Measurements from ENCODE around the gene OR10D3. TPM values are rescaled to one million over a fixed set of nuclear protein-coding genes. Genes with fewer than 3 reads are reported as not detected.

Gene OR10D3
- total RNA-seq, 1 experiment from 2014 or later: not detected

DNA sequence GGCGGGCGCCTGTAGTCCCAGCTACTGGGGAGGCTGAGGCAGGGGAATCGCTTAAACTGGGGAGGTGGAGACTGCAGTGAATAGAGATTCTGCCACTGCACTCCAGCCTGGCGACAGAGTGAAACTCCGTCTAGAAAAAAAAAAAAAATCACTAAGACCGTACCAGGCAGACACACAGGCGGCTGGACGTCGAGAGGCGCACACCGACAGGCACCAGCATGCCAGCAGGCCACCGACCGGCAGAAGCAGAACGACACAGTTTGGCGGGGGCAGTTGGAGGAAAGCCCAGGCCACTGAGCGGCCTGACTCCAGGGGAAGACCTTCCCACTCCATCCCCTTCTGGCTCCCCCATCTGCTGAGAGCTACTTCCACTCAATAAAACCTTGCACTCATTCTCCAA lies 17.5 kb downstream of the OR10D3 start:
- TF ChIP-seq, protein P1, sequence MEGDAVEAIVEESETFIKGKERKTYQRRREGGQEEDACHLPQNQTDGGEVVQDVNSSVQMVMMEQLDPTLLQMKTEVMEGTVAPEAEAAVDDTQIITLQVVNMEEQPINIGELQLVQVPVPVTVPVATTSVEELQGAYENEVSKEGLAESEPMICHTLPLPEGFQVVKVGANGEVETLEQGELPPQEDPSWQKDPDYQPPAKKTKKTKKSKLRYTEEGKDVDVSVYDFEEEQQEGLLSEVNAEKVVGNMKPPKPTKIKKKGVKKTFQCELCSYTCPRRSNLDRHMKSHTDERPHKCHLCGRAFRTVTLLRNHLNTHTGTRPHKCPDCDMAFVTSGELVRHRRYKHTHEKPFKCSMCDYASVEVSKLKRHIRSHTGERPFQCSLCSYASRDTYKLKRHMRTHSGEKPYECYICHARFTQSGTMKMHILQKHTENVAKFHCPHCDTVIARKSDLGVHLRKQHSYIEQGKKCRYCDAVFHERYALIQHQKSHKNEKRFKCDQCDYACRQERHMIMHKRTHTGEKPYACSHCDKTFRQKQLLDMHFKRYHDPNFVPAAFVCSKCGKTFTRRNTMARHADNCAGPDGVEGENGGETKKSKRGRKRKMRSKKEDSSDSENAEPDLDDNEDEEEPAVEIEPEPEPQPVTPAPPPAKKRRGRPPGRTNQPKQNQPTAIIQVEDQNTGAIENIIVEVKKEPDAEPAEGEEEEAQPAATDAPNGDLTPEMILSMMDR (IDR thresholded peaks at IDR 0.05; ENCODE audit: unreplicated experiment): no peak
- H3K27me3 Mint-ChIP-seq (ENCODE audit: unreplicated experiment): no peaks in the 10 kb centered on the region
- no TSS peak for BruUV-seq (replicated peaks)
- H3K27ac Mint-ChIP-seq (ENCODE audit: unreplicated experiment): no peak overlapping the region
- CTCF ChIA-PET: no interaction called here
- H3K4me3 Mint-ChIP-seq (ENCODE audit: low read depth, unreplicated experiment): no peak overlapping the region
- no peaks in the 10 kb centered on the region for H3K4me1 Mint-ChIP-seq (ENCODE audit: low read depth, unreplicated experiment)
- H3K9me3 Mint-ChIP-seq (ENCODE audit: low read depth, unreplicated experiment): no peaks in the 10 kb centered on the region
- H3K36me3 Mint-ChIP-seq (ENCODE audit: insufficient read depth, unreplicated experiment): no peaks in the 10 kb centered on the region
- intact Hi-C loops (cut with micrococcal nuclease; ENCODE audit: unreplicated experiment): no loop called here
- no peak for DNase-seq

- no TSS peak for BruUV-seq (replicated peaks)
- no peak for DNase-seq
- Mint-ChIP-seq H3K27ac (ENCODE audit: unreplicated experiment) (no peak overlapping the region), H3K9me3 (ENCODE audit: low read depth, unreplicated experiment) (no peaks in the 10 kb centered on the region), H3K27me3 (ENCODE audit: unreplicated experiment) (no peaks in the 10 kb centered on the region), H3K36me3 (ENCODE audit: insufficient read depth, unreplicated experiment) (no peaks in the 10 kb centered on the region), H3K4me3 (ENCODE audit: low read depth, unreplicated experiment) (no peak overlapping the region), H3K4me1 (ENCODE audit: low read depth, unreplicated experiment) (no peaks in the 10 kb centered on the region)
- intact Hi-C loops (cut with micrococcal nuclease; ENCODE audit: unreplicated experiment): no loop called here
- TF ChIP-seq, protein P1 (IDR thresholded peaks at IDR 0.05; ENCODE audit: unreplicated experiment): no peak
- CTCF ChIA-PET: no interaction called here
These were observed 19.8 kb downstream of the OR10D3 start for GRCh38 chr11:124202951-124203350.

DNA sequence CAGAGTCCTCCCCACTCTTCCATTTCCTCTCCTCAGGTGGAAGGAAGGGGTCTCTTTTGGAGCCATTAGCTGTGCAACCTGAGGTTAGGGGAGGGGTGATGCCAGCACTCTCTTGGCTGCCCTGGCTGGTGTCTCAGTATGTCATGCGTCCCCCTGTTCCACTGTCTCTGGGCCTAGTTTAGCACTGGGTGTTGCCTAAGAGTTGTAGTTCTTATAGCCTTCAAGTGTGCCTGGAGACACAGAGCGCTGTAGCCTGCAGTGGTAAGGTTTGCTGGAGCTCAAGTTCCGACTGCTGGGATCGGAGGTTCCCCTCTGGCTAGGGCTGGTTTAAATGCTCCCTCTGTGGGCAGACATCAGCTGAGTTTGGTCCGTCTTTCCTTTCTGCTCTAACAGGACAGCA lies 20.9 kb downstream of the OR10D3 start:
- TF ChIP-seq, protein P1 (IDR thresholded peaks at IDR 0.05; ENCODE audit: unreplicated experiment): no peak
- BruUV-seq (replicated peaks): no TSS peak
- H3K27ac Mint-ChIP-seq (ENCODE audit: unreplicated experiment): no peak overlapping the region
- no peak overlapping the region for H3K4me3 Mint-ChIP-seq (ENCODE audit: low read depth, unreplicated experiment)
- H3K4me1 Mint-ChIP-seq (ENCODE audit: low read depth, unreplicated experiment): no peaks in the 10 kb centered on the region
- DNase-seq: no peak
- intact Hi-C loops (cut with micrococcal nuclease; ENCODE audit: unreplicated experiment): no loop called here
- H3K27me3 Mint-ChIP-seq (ENCODE audit: unreplicated experiment): no peaks in the 10 kb centered on the region
- H3K36me3 Mint-ChIP-seq (ENCODE audit: insufficient read depth, unreplicated experiment): no peaks in the 10 kb centered on the region
- CTCF ChIA-PET: no interaction called here
- H3K9me3 Mint-ChIP-seq (ENCODE audit: low read depth, unreplicated experiment): no peaks in the 10 kb centered on the region

- H3K4me1 Mint-ChIP-seq (ENCODE audit: low read depth, unreplicated experiment): no peaks in the 10 kb centered on the region
- no peaks in the 10 kb centered on the region for H3K27me3 Mint-ChIP-seq (ENCODE audit: unreplicated experiment)
- TF ChIP-seq, protein P1 (IDR thresholded peaks at IDR 0.05; ENCODE audit: unreplicated experiment): no peak
- no peak overlapping the region for H3K27ac Mint-ChIP-seq (ENCODE audit: unreplicated experiment)
- CTCF ChIA-PET: no interaction called here
- no peaks in the 10 kb centered on the region for H3K36me3 Mint-ChIP-seq (ENCODE audit: insufficient read depth, unreplicated experiment)
- BruUV-seq (replicated peaks): no TSS peak
- no peaks in the 10 kb centered on the region for H3K9me3 Mint-ChIP-seq (ENCODE audit: low read depth, unreplicated experiment)
- no peak for DNase-seq
- intact Hi-C loops (cut with micrococcal nuclease; ENCODE audit: unreplicated experiment): no loop called here
- no peak overlapping the region for H3K4me3 Mint-ChIP-seq (ENCODE audit: low read depth, unreplicated experiment)
These were observed 24.1 kb downstream of the OR10D3 start for GRCh38 chr11:124207102-124207792.

Data from Calu3 (cell line).